Measurements from ENCODE around the gene XRN2.
"Not testable (repeated sequence)": the region's sequence is repeated elsewhere in the genome, so short reads cannot be mapped to it uniquely, and the experiment has no call there.

XRN2 gene

DNA sequence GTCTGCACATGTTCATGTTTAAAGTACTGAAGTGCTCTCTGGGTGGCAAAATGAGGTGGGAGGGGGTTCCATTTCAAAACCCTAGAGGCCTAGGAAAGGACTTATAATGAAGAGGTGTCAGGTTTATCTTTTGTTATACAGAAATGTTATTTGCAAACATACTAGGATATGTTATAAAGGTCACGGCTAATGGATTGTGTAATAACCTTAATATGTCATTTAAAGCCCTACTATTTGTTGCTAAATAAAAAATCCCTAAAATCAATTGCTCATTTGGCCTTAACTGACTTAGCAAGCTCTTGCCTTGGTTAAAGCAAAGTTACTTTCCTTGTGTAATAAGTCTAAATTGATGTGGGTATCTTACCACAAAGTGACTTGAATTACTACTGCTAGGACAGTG is 85.4 kb downstream of the XRN2 start:
- DNase-seq (ENCODE audit: low spot score), result no peak

DNA sequence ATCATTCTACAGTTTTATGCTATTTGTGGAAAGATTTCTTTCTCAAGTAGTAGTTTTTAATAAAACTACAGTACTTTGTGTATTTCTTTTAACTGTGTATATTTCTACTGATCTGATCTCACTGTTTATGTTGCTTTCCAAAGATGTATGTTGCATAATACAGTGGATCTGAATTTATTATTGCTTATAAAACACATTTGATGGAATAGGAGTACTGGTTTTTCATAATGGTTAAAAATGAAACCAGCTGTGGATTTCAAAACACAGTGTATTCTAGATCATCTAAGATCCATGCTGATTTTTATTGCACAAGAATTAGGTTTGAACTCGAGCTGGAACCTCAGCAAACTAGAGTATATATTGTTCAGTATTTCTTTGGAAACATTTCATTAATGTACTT is 86.2 kb downstream of the XRN2 start:
- no peak for DNase-seq (ENCODE audit: low spot score)

GRCh38 chr20:21390768-21391167 is 87.6 kb downstream of the XRN2 start:
- no peak for DNase-seq (ENCODE audit: low spot score)

GRCh38 chr20:21391185-21391971 is 88.2 kb downstream of the XRN2 start:
- no peak for DNase-seq (ENCODE audit: low spot score)

- no peak for DNase-seq (ENCODE audit: low spot score)
Measured at GRCh38 chr20:21391972-21392352, 88.8 kb downstream of the XRN2 start.

DNA sequence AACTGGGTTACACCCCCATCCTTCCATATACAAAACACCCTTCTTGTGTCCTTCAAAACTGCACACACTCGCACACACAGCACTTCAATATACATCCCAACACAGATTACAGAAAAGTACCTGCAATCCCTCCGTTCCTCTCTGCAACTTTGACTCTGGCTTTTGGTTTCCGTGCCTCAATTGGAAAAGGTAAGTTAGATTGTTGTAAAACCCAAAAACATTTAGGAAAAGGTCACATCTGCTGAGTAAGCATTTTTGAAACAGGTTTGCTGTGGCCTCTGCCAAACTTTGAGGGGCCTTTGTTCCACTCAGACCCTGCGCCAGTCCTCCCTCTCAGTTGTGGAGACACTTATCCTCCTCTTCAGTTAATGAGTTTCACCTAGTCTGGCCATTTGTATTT is 90.0 kb downstream of the XRN2 start:
- DNase-seq (ENCODE audit: low spot score), result no peak

DNA sequence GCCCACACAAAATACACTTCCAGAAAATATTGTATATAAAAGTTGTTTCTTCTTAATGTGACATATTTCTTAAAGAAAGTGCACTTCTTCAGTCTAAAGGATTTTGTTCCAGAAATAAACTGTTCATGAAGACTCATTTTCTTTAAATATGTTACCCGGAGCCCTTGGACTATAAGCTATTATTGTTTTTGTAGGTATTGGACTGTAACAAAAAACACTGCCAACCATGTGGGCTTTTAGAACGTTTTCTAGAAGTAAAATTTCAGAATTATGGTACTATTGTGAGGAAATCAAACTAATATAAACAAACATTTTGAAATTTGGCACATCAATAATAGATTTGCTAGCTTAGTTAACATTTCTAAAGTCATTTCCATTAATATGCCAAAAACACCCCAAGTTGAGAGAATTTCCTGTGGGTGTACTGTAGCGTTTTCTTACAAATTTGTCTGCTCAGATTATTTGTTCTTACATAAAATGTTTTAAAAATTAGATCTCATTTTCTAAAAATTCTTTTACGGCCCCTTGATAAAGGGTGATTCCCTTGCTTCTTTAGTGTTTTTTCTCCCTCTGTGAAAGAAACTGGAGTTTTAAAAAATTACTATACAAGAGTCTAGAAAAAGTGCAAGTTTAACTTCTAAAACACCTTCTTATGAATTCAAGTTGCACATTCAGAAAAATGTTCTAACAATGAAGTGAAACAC is 90.8 kb downstream of the XRN2 start:
- DNase-seq (ENCODE audit: low spot score), result no peak

GRCh38 chr20:21394551-21394950 is 91.4 kb downstream of the XRN2 start:
- no peak for DNase-seq (ENCODE audit: low spot score)

GRCh38 chr20:21395051-21395665 is 92.0 kb downstream of the XRN2 start:
- DNase-seq (ENCODE audit: low spot score), result no peak

GRCh38 chr20:21395666-21396598 is 92.8 kb downstream of the XRN2 start:
- peak; percentile 14 for DNase-seq (ENCODE audit: low spot score)

GRCh38 chr20:21396599-21397340 is 93.6 kb downstream of the XRN2 start:
- peak; percentile 31 for DNase-seq (ENCODE audit: low spot score)

GRCh38 chr20:21397341-21398108 is 94.4 kb downstream of the XRN2 start, which contains the start of gene NKX2-4:
TSS of gene NKX2-4 (minus strand) at chr20:21397526. CDS start at chr20:21397399, 127 bp downstream.
- DNase-seq (ENCODE audit: low spot score), result no peak

- no peak for DNase-seq (ENCODE audit: low spot score)
Measured at GRCh38 chr20:21398109-21399004, 95.2 kb downstream of the XRN2 start.

DNA sequence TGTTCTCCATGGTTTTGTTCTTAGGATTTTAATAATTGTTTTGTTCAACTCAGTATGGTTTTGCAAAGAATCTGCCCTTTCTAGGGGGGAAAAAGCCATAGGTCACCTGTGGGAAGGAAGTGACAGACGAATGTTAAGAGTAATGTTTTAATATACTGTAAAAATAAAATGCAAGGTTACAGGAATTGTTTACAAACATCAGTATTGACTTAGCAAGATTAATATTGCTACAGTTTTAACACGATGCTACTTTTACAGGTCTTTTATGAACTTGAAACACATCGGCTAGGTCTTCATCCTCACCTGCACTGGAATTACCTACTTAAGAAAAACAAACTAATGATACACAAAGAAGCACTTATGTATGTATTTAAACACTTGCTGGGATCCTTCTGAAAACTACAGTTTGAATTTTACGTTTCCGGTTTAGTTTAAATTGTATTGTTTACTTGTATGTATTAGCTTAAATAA is 95.9 kb downstream of the XRN2 start:
- DNase-seq (ENCODE audit: low spot score), result no peak

DNA sequence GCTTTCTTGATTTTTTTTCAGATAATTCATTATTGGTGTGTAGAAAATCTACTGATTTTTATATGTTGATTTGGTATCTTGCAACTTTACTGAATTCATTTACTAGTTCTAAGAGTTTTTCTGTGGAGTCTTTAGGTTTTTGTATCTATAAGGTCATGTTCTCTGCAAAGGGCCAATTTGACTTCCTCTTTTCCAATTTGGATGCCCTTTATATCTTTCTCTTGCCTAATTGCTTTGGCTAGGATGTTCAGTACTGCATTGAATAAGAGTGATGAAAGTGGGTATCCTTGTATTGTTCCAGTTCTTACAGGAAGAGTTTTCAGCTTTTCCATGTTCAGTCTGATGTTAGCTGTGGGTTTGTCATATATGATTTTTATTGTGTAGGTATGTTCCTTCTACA is 108.6 kb downstream of the XRN2 start:
- no peak for DNase-seq (ENCODE audit: low spot score)

GRCh38 chr20:21413996-21414395 is 110.9 kb downstream of the XRN2 start:
- not testable (repeated sequence) for DNase-seq (ENCODE audit: low spot score)

GRCh38 chr20:21419147-21419546 is 116.0 kb downstream of the XRN2 start:
- not testable (repeated sequence) for DNase-seq (ENCODE audit: low spot score)

GRCh38 chr20:21421601-21422236 is 118.6 kb downstream of the XRN2 start:
- no peak for DNase-seq (ENCODE audit: low spot score)

DNA sequence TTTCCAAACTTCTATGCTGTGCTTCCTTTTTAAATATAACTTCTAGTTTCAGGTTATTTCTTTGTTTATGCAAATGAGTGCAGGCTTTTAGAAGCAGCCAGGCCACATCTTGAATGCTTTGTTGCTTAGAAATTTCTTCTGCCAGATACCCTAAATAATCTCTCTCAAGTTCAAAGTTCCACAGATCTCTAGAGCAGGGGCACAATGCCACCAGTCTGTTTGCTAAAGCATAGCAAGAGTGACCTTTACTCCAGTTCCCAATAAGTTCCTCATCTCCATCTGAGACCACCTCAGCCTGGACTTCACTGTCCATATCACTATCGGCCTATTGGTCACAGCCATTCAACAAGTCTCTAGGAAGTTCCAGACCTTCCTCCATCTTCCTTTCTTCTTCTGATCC is 120.6 kb downstream of the XRN2 start:
- not testable (repeated sequence) for DNase-seq (ENCODE audit: low spot score)

Data from GM03348 (cell line).